Keratinocyte (primary cell): Measurements from ENCODE around the gene TMEM120B. TPM values are rescaled to one million over a fixed set of nuclear protein-coding genes. Genes with fewer than 3 reads are reported as not detected.

Experiments used
- DNase-seq: peaks from one replicate; pipeline ENCODE4 v3.0.0-alpha.2; 2011; ENCODE audit warnings: low read depth, missing footprints, low spot score
- FAIRE-seq: peaks from 2 replicates; lab custom pipeline; 2011; peaks lifted over from hg19 to GRCh38; lab: Jason Lieb, UNC
- H2AFZ ChIP-seq: 2 replicates; pipeline ENCODE4 v1.6.0; 2012; ENCODE audit warnings: low read length, control low read depth, inconsistent platforms; ENCODE audit not compliant: control insufficient read depth
- H3K27ac ChIP-seq: 2 replicates; pipeline ENCODE4 v1.5.1; 2011; ENCODE audit warnings: low read length; ENCODE audit not compliant: control insufficient read depth, insufficient read depth
- H3K27me3 ChIP-seq: 3 replicates; pipeline ENCODE4 v1.6.0; 2011; ENCODE audit warnings: low read length; ENCODE audit not compliant: control insufficient read depth, insufficient read depth; ENCODE audit errors: extremely low read depth
- H3K36me3 ChIP-seq, 2 experiments: 2 replicates in 1 of 2; 3 replicates in 1 of 2; pipeline ENCODE4 v1.5.1; 2011; ENCODE audit warnings: low read length in 2 of 2, mild to moderate bottlenecking in 1 of 2; ENCODE audit not compliant: control insufficient read depth in 2 of 2, insufficient read depth in 2 of 2; ENCODE audit errors: extremely low read depth in 1 of 2
- H3K4me1 ChIP-seq: 3 replicates; pipeline ENCODE4 v1.5.1; 2011; ENCODE audit warnings: low read length; ENCODE audit not compliant: control insufficient read depth, insufficient read depth; ENCODE audit errors: extremely low read depth
- H3K4me2 ChIP-seq: 3 replicates; pipeline ENCODE4 v1.6.0; 2011; ENCODE audit warnings: low read depth, low read length; ENCODE audit not compliant: control insufficient read depth, insufficient read depth; ENCODE audit errors: extremely low read depth
- H3K4me3 ChIP-seq, 3 experiments: fragments of 200-600 bp in 1 of 3; sonication (generic) in 1 of 3; 2 replicates in 2 of 3; 3 replicates in 1 of 3; pipeline ENCODE4 v1.5.1; 2011 to 2016; ENCODE audit warnings: low read length in 3 of 3, mild to moderate bottlenecking in 3 of 3, control low read depth in 2 of 3, inconsistent platforms in 1 of 3, low read depth in 1 of 3, mixed read lengths in 1 of 3, mixed run types in 1 of 3, moderate library complexity in 1 of 3; ENCODE audit not compliant: control insufficient read depth in 2 of 3, insufficient read depth in 2 of 3; ENCODE audit errors: extremely low read depth in 1 of 3
- H3K79me2 ChIP-seq: 2 replicates; pipeline ENCODE4 v1.6.0; 2012; ENCODE audit warnings: low read length; ENCODE audit not compliant: control insufficient read depth, insufficient read depth
- H3K9ac ChIP-seq: 3 replicates; pipeline ENCODE4 v1.6.0; 2011; ENCODE audit warnings: low read length; ENCODE audit not compliant: control insufficient read depth, insufficient read depth; ENCODE audit errors: extremely low read depth
- H3K9me1 ChIP-seq: 3 replicates; pipeline ENCODE4 v1.6.0; 2011; ENCODE audit warnings: low read length; ENCODE audit not compliant: control insufficient read depth, insufficient read depth; ENCODE audit errors: extremely low read depth
- H3K9me3 ChIP-seq: 2 replicates; pipeline ENCODE4 v1.5.1; 2012; ENCODE audit warnings: low read depth, low read length; ENCODE audit not compliant: control insufficient read depth
- H4K20me1 ChIP-seq: 3 replicates; pipeline ENCODE4 v1.6.0; 2011; ENCODE audit warnings: low read length; ENCODE audit not compliant: control insufficient read depth, insufficient read depth; ENCODE audit errors: extremely low read depth
- CTCF ChIP-seq, 3 experiments: IDR thresholded peaks in 1 of 3; conservative IDR thresholded peaks in 1 of 3; optimal IDR thresholded peaks in 1 of 3; 2 replicates in 2 of 3; 3 replicates in 1 of 3; pipeline versions ENCODE3 to v1.5.1; 2011; ENCODE audit warnings: low read length in 3 of 3, mild to moderate bottlenecking in 3 of 3, moderate library complexity in 2 of 3, control low read depth in 1 of 3, inconsistent platforms in 1 of 3; ENCODE audit not compliant: insufficient read depth in 2 of 3; ENCODE audit errors: extremely low read depth in 1 of 3
- EZH2 ChIP-seq: IDR thresholded peaks from one replicate; pipeline ENCODE4 v1.6.1; 2012; ENCODE audit warnings: inconsistent platforms, mild to moderate bottlenecking, low read length, moderate library complexity
- dilution Hi-C: fragments of 300-500 bp; cut with MboI; formaldehyde crosslinking; loops from one replicate; pipeline ENCODE4 v1.7.0; 2020; ENCODE audit warnings: low sequenced_read_pairs; ENCODE audit not compliant: extremely low pct_ligation_motif_present
- polyA plus RNA-seq, 5 experiments: library from polyadenylated mRNA; depleted of rRNA in 3 of 5; stranded (reverse) in 3 of 5; stranded (forward) in 1 of 5; unstranded in 1 of 5; fragments of >200 nt; gene quantifications; 1 replicate in 1 of 5; 2 replicates in 3 of 5; 3 replicates in 1 of 5; pipeline versions ENCODE4 v1.2.1 to v1.2.3, GENCODE V29; 2011 to 2012; ENCODE audit warnings: missing spikeins in 2 of 5, low read depth in 1 of 5, low replicate concordance in 1 of 5

TMEM120B gene
- polyA plus RNA-seq, 1 donor (not counting 4 experiments of a cell fraction or from before 2014, with no cell fraction given) = 6.9 TPM

GRCh38 chr12:121828826-121829225 lies 116.3 kb downstream of the TMEM120B start:
- no peak overlapping the region for H3K4me3 ChIP-seq
- FAIRE-seq = no peak
- H3K4me2 ChIP-seq = no peak overlapping the region
- no peaks in the 10 kb centered on the region for H3K9me1 ChIP-seq
- peaks cover 25 to 40% of the 10 kb centered on the region in 2 experiments for H3K36me3 ChIP-seq
- no peak for TF ChIP-seq CTCF (optimal IDR thresholded peaks at IDR 0.05 in 1 of 3, IDR thresholded peaks at IDR 0.05 in 1 of 3, conservative IDR thresholded peaks at IDR 0.05 in 1 of 3; ENCODE audit: extremely low read depth in 1 of 3, insufficient read depth in 2 of 3, low read length in 3 of 3)
- no peak for TF ChIP-seq EZH2
- H3K27me3 ChIP-seq = no peaks in the 10 kb centered on the region
- H3K9ac ChIP-seq = no peak overlapping the region
- H3K9me3 ChIP-seq = no peaks in the 10 kb centered on the region
- no peaks in the 10 kb centered on the region for H3K4me1 ChIP-seq
- no peak overlapping the region for H3K27ac ChIP-seq
- no peaks in the 10 kb centered on the region for H3K79me2 ChIP-seq
- no peak overlapping the region for H2AFZ ChIP-seq
- DNase-seq = no peak
- H4K20me1 ChIP-seq = peaks cover 3% of the 10 kb centered on the region
- dilution Hi-C loops = no loop called here

GRCh38 chr12:121829250-121829918 lies 116.8 kb downstream of the TMEM120B start:
- peaks cover 21 to 37% of the 10 kb centered on the region in 2 experiments for H3K36me3 ChIP-seq
- FAIRE-seq = no peak

More at GRCh38 chr12:121829250-121829918, 116.8 kb downstream of the TMEM120B start:
- Histone ChIP-seq H3K9me1 (no peaks in the 10 kb centered on the region), H3K27ac (no peak overlapping the region), H3K79me2 (no peaks in the 10 kb centered on the region), H3K4me1 (no peaks in the 10 kb centered on the region), H3K9ac (no peak overlapping the region), H3K27me3 (no peaks in the 10 kb centered on the region), H3K9me3 (no peaks in the 10 kb centered on the region), H3K4me3 (no peak overlapping the region), H4K20me1 (peaks cover 3% of the 10 kb centered on the region), H3K4me2 (no peak overlapping the region), H2AFZ (no peak overlapping the region)
- dilution Hi-C loops = no loop called here
- no peak for TF ChIP-seq CTCF (optimal IDR thresholded peaks at IDR 0.05 in 1 of 3, IDR thresholded peaks at IDR 0.05 in 1 of 3, conservative IDR thresholded peaks at IDR 0.05 in 1 of 3; ENCODE audit: extremely low read depth in 1 of 3, insufficient read depth in 2 of 3, low read length in 3 of 3)
- TF ChIP-seq EZH2 = no peak
- DNase-seq = no peak
